ENCODE results near the gene AFAP1L1.

AFAP1L1 gene

GRCh38 chr5:149372076-149372795 lies 100.6 kb downstream of the AFAP1L1 start:
- DNase-seq (ENCODE audit: low read depth in 2 of 2), result no peak

GRCh38 chr5:149372932-149373331 lies 101.3 kb downstream of the AFAP1L1 start:
- DNase-seq (ENCODE audit: low read depth in 2 of 2), result no peak

- no peak for DNase-seq (ENCODE audit: low read depth in 2 of 2)
These were observed 102.6 kb downstream of the AFAP1L1 start for GRCh38 chr5:149374303-149374702.

GRCh38 chr5:149374801-149375200 lies 103.1 kb downstream of the AFAP1L1 start:
- no peak for DNase-seq (ENCODE audit: low read depth in 2 of 2)

GRCh38 chr5:149375434-149375833 lies 103.8 kb downstream of the AFAP1L1 start:
- DNase-seq (ENCODE audit: low read depth in 2 of 2), result no peak

GRCh38 chr5:149376104-149376503 lies 104.4 kb downstream of the AFAP1L1 start:
- DNase-seq (ENCODE audit: low read depth in 2 of 2), result no peak

- DNase-seq (ENCODE audit: low read depth in 2 of 2), result no peak
These were observed 105.2 kb downstream of the AFAP1L1 start for GRCh38 chr5:149376711-149377447.

- no peak for DNase-seq (ENCODE audit: low read depth in 2 of 2)
These were observed 106.7 kb downstream of the AFAP1L1 start for GRCh38 chr5:149378241-149378820.

- DNase-seq (ENCODE audit: low read depth in 2 of 2), result no peak
These were observed 107.6 kb downstream of the AFAP1L1 start, which contains the start of gene IL17B for GRCh38 chr5:149379177-149379761. IL17B (minus strand) TSS chr5:149379292; CDS start chr5:149379225, 67 bp downstream.

GRCh38 chr5:149379818-149380374 lies 108.2 kb downstream of the AFAP1L1 start:
- no peak for DNase-seq (ENCODE audit: low read depth in 2 of 2)

- no peak for DNase-seq (ENCODE audit: low read depth in 2 of 2)
These were observed 108.9 kb downstream of the AFAP1L1 start for GRCh38 chr5:149380466-149381121.

GRCh38 chr5:149381261-149381985 lies 109.8 kb downstream of the AFAP1L1 start:
- no peak for DNase-seq (ENCODE audit: low read depth in 2 of 2)

- peak; percentile 57 to 60 for DNase-seq (ENCODE audit: low read depth in 2 of 2)
These were observed 110.3 kb downstream of the AFAP1L1 start for GRCh38 chr5:149381986-149382338.

- DNase-seq (ENCODE audit: low read depth in 2 of 2), result no peak
These were observed 111.0 kb downstream of the AFAP1L1 start for GRCh38 chr5:149382517-149383220.

GRCh38 chr5:149383399-149383798 lies 111.7 kb downstream of the AFAP1L1 start:
- no peak for DNase-seq (ENCODE audit: low read depth in 2 of 2)

GRCh38 chr5:149386166-149386565 lies 114.5 kb downstream of the AFAP1L1 start:
- no peak for DNase-seq (ENCODE audit: low read depth in 2 of 2)

- no peak for DNase-seq (ENCODE audit: low read depth in 2 of 2)
These were observed 115.5 kb downstream of the AFAP1L1 start for GRCh38 chr5:149387081-149387631.

GRCh38 chr5:149387982-149388381 lies 116.3 kb downstream of the AFAP1L1 start:
- DNase-seq (ENCODE audit: low read depth in 2 of 2), result no peak

- DNase-seq (ENCODE audit: low read depth in 2 of 2), result no peak
These were observed 117.0 kb downstream of the AFAP1L1 start for GRCh38 chr5:149388498-149389190.
